Stimulated activated CD4-positive, alpha-beta T cell treated with anti-CD3 and anti-CD28 coated beads, Interleukin-4, amount 100 ng/mL, for 24 hours (primary cell): Measurements from ENCODE around the gene SNRPD2.
"Not testable (repeated sequence)": the region's sequence is repeated elsewhere in the genome, so short reads cannot be mapped to it uniquely, and the experiment has no call there.

ENCODE experiments used
- DNase-seq: peaks from one replicate; pipeline ENCODE4 v3.0.0-alpha.2; 2020

Gene SNRPD2

DNA sequence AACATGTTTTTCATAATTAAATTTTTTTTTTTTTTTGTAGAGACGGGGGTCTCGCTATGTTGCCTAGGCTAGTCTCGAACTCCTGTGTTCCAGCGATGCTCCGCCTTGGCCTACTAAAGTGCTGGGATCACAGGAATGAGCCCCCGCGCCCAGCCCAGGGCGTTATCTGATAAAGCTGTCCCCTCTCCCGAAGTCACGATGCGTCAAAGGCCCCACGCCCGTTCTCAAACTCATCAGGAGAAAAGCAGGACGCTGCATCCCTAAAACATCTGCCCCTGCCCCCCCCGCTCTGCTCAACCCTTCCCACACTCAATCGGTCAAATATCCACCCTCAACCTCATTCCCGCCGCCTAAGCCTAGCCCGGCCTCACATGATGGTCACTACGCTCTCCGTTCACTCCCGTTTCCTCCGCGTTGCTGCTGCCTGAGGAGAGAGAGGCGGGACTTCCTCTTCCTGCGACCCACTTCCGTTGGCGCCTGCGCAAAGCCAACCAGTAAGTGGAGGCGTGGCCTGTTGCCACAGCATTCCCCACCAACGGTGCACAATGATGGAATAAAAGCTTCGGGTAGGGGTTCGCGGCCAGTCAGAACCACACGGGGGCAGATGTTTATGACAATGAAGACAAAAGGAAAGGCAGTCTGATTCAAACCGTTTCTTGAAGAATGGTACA, at the start of gene SNRPD2:
SNRPD2 (minus strand) TSS at position 438 of the 671 bp plus-strand sequence; CDS start at position 373, 65 bp downstream.
- peak; percentile 95 for DNase-seq

DNA sequence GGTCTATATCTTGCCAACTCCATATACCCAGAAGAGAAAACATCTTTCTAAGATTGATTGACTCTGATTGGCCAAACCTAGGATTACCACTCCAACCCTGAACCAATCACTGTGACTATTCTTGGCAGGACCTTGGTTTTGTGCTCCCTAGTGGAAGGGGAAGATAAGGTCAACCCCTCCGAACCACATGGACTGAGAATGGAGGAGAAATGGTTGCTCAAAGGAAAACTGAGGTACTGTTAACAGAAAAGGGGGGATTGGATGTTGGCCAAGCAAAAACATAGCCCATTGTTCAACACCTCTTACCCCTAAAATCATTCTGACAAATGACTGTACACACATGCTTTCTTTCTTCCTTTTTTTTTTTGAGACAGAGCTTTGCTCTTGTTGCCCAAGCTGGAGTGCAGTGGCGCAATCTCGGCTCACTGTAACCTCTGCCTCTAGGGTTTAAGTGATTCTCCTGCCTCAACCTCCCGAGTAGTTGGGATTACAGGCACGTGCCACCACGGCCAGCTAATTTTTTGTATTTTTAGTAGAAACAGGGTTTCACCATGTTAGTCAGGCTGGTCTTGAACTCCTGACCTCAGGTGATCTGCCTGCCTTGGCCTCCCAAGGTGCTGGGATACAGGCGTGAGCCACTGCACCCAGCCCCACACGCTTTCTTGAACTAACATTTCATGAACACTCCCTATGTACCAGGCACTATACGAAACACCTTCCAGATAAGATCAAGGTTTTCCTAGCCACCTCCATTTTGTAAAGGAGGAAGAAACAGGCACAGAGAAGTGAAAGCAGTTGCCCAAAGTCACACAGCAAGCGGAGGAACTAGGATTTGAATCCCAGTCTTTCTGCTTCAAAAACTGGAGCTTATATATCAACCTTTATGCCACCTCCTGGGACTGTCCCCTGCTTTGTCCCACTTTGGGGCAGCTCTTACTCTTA, 48.0 kb upstream of the SNRPD2 start:
- no peak for DNase-seq

DNA sequence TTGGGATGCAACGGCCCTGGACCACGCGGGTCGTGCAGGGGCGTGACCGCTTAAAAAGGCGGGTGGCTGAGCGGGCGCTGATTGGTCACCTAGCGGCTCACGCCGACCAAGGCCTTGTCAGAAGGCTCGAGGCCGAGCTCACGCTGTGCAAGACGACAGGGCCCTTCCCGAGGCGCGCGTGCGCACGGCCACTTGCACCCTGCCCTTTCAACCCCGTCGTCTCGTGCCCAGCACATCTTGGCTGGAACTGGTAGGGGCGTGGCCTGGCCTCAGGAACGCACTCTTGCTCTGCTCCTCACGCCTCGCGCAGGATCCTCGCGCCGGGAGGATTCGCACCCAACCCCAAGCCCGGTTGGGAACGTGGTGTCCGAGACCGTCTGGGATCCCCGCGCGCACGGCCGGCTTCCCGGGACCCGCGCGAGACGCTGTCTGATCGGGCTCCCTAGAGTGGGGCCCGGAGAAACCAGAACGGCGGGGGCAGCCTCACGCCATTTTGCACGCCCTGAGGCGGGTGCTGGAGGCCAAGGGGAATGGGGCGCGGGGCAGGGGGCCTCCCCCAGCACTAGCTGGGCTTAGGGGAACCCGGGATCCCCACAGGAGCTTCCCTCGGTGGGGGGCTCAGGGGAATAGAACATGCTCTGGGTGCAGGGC, 41.5 kb upstream of the SNRPD2 start, which contains the start of gene MEIOSIN:
MEIOSIN (plus strand) TSS at position 280 of the 651 bp plus-strand sequence. CDS start 1,938 bp downstream, outside the sequence.
- no peak for DNase-seq

DNA sequence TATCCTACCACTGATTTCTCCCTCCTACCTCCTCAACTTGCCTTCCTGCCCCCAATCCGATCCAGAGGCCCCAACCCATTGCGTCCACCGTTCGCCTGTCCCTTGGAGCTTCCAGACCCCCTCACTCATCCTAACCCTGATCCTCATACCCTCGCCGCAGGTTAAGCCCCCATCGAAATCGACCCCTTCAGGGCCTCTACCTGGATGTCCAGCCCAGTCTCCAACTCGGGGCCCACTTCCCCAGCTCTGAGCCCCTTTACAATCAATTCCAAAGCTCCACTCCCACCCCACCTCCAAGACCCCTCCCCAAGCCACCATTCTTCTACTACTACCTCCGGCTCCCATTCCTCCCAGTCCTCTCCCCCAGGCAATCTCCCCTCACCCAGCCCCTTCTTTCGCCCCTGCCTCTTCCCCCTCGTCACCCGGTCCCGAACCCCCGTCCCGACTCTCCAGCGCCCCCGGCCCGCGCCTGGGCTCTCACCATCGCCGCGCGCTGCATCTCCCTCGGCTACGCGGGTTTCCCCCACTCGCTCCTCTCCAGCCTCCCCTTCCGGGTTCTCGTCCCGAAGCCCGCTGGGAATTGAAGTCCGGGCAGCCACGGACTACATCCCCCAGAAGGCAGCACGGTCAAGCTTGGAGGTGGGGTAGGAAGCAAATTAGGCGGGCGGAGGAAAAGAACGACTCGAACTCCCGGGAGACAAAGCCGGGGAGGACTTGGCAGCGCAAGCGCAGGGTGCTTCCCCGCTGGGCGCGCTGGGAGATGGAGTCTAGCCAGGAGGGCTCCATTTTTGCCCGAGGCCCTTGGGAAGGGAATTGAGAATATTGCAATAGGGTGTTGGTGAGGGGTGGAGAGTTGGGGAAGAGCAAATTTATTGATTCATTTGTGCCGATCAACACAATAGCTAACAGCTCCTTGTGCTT, 38.9 kb upstream of the SNRPD2 start, which contains the start of gene FBXO46:
FBXO46 (minus strand) TSS at position 529 of the 921 bp plus-strand sequence. CDS start 17,401 bp downstream, outside the sequence.
- DNase-seq: peak; percentile 96

DNA sequence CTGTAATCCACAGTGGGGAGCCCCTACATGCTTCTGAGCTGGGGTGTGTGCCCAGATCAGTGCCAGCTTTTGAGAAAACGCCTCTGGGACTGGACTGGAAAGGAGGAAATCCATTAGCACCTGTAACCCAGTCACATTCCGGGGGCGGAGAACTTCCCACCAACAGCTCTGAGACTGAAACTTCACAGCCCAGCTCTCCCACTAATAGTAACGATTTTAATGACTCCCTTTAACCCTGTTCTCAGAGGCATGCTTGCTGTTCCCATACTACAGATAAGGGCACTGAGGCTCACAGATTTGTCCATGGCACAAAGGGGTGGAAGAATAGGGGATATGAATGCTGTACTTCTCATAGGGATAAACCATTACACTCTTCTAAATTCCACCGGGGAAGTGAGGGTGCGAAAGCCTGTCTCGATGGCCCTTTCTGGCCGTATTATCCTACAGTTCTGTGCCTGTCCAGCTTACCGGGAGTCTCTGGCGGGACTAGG, 38.1 kb upstream of the SNRPD2 start:
- peak; percentile 26 for DNase-seq

GRCh38 chr19:45728683-45729082, 36.9 kb upstream of the SNRPD2 start:
- DNase-seq: not testable (repeated sequence)

DNA sequence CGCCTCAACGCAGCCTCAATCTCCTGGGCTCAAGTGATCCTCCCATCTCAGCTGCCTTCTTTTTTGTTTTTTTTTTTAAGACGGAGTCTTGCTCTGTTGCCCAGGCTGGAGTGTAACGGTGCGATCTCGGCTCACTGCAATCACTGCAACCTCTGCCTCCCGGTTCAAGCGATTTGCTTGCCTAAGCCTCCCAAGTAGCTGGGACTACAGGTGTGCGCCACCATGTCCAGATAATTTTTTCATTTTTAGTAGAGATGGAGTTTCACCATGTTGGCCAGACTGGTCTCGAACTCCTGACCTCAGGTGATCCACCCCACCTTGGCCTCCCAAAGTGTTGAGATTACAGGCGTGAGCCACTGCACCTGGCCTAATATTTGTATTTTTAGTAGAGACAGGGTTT, 28.3 kb upstream of the SNRPD2 start:
- DNase-seq: not testable (repeated sequence)

DNA sequence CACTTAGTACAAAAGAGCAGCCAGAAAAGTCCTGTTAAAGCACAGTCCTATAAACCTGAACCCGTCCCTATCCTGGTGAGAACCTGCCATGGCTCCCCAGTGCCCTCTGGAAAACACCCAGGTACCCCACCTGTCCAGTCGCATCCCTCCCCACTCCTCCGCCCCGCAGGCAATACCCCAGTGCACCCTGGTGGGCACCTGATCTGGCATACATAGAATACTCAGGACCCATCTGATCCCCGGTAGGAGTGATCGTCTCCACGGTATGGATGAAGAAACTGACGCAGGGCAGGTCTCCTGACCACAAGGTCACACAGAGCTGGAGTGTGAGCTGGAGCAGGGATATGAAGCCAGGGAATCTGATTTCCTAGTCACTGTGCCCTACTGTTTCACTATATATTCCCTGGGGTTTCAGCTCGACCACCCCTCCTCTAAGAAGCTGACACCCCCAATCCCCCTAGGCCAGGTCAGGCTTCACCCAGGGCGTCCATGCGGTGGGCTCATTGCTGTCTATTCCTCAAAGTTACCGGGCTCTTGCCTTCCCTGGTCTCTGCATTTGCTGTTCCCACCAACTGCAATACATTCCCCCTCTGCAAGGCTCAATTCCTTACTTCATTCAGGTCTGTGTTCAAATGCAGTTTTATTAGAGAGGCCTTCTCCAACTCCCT, 26.4 kb upstream of the SNRPD2 start:
- no peak for DNase-seq

- DNase-seq: peak; percentile 97
These were observed 25.6 kb upstream of the SNRPD2 start for GRCh38 chr19:45717131-45717982.

GRCh38 chr19:45716359-45717130, 24.8 kb upstream of the SNRPD2 start:
- peak; percentile 20 for DNase-seq

DNA sequence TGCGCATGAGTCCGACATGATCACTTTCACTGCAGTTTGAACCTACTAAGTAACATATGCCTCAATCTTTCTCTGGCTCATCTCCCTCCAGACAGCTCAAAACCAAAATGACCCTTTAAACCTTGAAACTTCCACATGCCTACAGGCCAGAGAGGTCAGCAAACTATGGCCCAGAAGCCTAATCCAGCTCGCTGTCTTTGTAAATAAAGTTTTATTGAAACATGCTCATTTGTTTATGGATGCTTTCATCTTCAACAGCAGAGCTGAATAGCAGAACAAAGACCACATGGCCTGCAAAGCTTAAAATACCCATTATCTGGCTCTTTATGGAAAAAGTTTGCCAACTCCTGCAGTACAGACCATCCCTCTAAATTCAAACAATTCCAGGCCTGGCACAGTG, 23.4 kb upstream of the SNRPD2 start:
- no peak for DNase-seq

GRCh38 chr19:45713141-45713540, 21.4 kb upstream of the SNRPD2 start:
- DNase-seq: no peak

DNA sequence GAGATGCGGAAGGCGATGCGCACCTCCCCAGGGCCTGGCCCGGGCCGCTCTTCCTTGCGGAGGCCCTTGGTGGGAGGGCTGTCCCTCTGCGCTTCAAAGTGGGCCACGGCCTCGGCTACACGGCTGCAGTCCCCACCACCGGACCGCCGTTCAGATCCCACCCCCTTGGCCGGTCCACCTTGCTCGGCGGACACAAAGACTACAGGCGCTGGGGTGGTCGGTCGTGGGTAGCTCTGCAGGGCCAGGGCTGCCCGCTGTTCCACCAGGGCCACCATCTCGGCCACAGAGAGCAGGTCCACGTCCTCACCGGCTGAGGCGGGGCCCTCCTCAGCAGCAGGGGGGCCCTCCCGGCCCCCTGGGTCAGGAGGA, 20.9 kb upstream of the SNRPD2 start:
- DNase-seq: no peak

- DNase-seq: no peak
These were observed 20.3 kb upstream of the SNRPD2 start for GRCh38 chr19:45711851-45712698.

- no peak for DNase-seq
These were observed 18.8 kb upstream of the SNRPD2 start for GRCh38 chr19:45710356-45711130.

GRCh38 chr19:45705710-45706415, 14.1 kb upstream of the SNRPD2 start:
- no peak for DNase-seq

GRCh38 chr19:45705115-45705514, 13.4 kb upstream of the SNRPD2 start:
- no peak for DNase-seq
